Measurements from ENCODE around the gene MRPS26.
"Not testable (repeated sequence)": the region's sequence is repeated elsewhere in the genome, so short reads cannot be mapped to it uniquely, and the experiment has no call there.

MRPS26 gene

DNA sequence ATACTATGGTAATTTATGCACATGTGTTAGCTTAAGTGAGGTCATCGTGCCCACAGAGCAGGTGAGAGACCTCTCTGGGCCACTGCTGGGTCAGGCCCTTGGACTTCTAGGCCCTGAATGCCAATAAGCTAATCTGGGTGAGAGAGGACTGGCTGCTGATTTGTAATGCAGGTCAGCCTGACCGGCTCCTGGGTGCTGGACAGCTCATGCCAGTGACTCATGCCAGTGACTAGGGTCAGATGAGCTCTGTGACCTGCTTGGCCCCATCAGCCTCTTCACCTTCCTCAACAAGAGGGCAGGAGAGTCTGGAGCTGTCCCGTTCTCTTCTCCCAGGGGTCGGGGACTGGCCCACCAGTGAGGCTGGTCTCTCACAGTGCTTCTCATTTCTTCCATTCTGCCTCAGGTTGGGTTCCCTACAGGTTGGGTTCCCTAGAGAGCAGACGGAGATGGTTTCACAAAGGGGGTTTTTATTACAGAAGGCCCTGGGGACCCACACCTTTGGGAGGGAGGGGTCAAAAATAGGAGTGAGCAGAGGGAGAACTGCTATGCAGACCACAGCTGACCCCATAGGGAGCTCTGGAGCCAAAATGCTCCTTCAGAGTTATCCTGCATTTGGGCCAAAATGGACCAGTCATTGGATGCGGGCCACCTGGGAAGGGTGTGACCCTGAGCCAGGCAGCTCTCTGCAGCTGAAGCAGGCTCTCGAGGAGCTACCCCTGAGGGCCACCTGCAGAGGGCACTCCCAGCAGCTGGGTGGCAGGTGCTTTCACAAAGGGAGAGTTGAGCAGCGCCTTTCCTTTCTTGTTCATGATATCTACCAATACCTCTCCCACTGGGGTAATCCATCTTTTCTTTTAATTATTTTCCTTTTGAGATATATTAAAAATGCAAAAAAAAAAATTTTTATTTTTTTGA is 23.4 kb downstream of the MRPS26 start:
- no peak overlapping the region for H3K4me3 ChIP-seq (ENCODE audit: low read depth, low read length)
- H3K9me3 ChIP-seq (ENCODE audit: control insufficient read depth, insufficient read depth, low read length) = no peaks in the 10 kb centered on the region
- H3K27me3 ChIP-seq (ENCODE audit: control insufficient read depth, insufficient read depth, low read length) = peaks cover 23% of the 10 kb centered on the region
- H3K9ac ChIP-seq (ENCODE audit: low read depth, low read length) = no peak overlapping the region
- H3K36me3 ChIP-seq (ENCODE audit: control insufficient read depth, insufficient read depth, low read length) = no peaks in the 10 kb centered on the region
- H3K4me1 ChIP-seq (ENCODE audit: control insufficient read depth, insufficient read depth, low read length) = no peaks in the 10 kb centered on the region

GRCh38 chr20:3070725-3071124 is 24.9 kb downstream of the MRPS26 start:
- no peak overlapping the region for H3K9ac ChIP-seq (ENCODE audit: low read depth, low read length)
- H3K27me3 ChIP-seq (ENCODE audit: control insufficient read depth, insufficient read depth, low read length) = peaks cover 23% of the 10 kb centered on the region
- H3K4me1 ChIP-seq (ENCODE audit: control insufficient read depth, insufficient read depth, low read length) = no peaks in the 10 kb centered on the region
- H3K4me3 ChIP-seq (ENCODE audit: low read depth, low read length) = no peak overlapping the region
- H3K36me3 ChIP-seq (ENCODE audit: control insufficient read depth, insufficient read depth, low read length) = no peaks in the 10 kb centered on the region
- no peaks in the 10 kb centered on the region for H3K9me3 ChIP-seq (ENCODE audit: control insufficient read depth, insufficient read depth, low read length)

GRCh38 chr20:3071266-3071609 is 25.4 kb downstream of the MRPS26 start:
- peak overlapping the region; percentile 41 for H3K4me3 ChIP-seq (ENCODE audit: low read depth, low read length)
- no peaks in the 10 kb centered on the region for H3K36me3 ChIP-seq (ENCODE audit: control insufficient read depth, insufficient read depth, low read length)
- H3K9me3 ChIP-seq (ENCODE audit: control insufficient read depth, insufficient read depth, low read length) = no peaks in the 10 kb centered on the region
- H3K27me3 ChIP-seq (ENCODE audit: control insufficient read depth, insufficient read depth, low read length) = peaks cover 23% of the 10 kb centered on the region
- H3K9ac ChIP-seq (ENCODE audit: low read depth, low read length) = no peak overlapping the region
- H3K4me1 ChIP-seq (ENCODE audit: control insufficient read depth, insufficient read depth, low read length) = no peaks in the 10 kb centered on the region

DNA sequence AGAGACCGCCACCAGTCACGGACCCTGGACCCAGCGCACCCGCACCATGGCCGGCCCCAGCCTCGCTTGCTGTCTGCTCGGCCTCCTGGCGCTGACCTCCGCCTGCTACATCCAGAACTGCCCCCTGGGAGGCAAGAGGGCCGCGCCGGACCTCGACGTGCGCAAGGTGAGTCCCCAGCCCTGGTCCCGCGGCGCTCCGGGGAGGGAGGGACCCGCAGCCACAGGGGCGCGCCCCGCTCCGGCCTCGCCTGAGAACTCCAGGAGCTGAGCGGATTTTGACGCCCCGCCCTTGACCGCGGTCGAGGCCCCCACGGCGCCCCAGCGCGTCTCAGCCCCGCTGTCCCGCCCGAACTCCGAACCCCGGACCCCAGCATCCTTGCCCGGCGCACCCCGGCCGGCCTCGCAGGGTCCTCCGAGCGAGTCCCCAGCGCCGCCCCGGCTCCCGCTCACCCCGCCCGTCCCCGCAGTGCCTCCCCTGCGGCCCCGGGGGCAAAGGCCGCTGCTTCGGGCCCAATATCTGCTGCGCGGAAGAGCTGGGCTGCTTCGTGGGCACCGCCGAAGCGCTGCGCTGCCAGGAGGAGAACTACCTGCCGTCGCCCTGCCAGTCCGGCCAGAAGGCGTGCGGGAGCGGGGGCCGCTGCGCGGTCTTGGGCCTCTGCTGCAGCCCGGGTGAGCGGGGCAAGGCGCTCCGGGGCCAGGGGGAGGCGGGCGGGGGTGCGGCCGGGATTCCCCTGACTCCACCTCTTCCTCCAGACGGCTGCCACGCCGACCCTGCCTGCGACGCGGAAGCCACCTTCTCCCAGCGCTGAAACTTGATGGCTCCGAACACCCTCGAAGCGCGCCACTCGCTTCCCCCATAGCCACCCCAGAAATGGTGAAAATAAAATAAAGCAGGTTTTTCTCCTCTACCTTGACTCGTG is 26.0 kb downstream of the MRPS26 start, which contains the start of gene OXT:
Gene OXT (plus strand): TSS at position 11 of the 920 bp plus-strand sequence. CDS start 36 bp downstream, at position 47.
- H3K9me3 ChIP-seq (ENCODE audit: control insufficient read depth, insufficient read depth, low read length) = no peaks in the 10 kb centered on the region
- H3K4me3 ChIP-seq (ENCODE audit: low read depth, low read length) = peak within 1 kb of the TSS; percentile 41
- H3K9ac ChIP-seq (ENCODE audit: low read depth, low read length) = no peak within 1 kb of the TSS
- no peaks in the 10 kb centered on the region for H3K4me1 ChIP-seq (ENCODE audit: control insufficient read depth, insufficient read depth, low read length)
- H3K27me3 ChIP-seq (ENCODE audit: control insufficient read depth, insufficient read depth, low read length) = peaks cover 23% of the 10 kb centered on the region
- no peaks in the 10 kb centered on the region for H3K36me3 ChIP-seq (ENCODE audit: control insufficient read depth, insufficient read depth, low read length)

GRCh38 chr20:3072530-3073250 is 26.8 kb downstream of the MRPS26 start:
- Histone ChIP-seq H3K27me3 (ENCODE audit: control insufficient read depth, insufficient read depth, low read length) (peaks cover 23% of the 10 kb centered on the region), H3K9me3 (ENCODE audit: control insufficient read depth, insufficient read depth, low read length) (no peaks in the 10 kb centered on the region), H3K36me3 (ENCODE audit: control insufficient read depth, insufficient read depth, low read length) (no peaks in the 10 kb centered on the region), H3K9ac (ENCODE audit: low read depth, low read length) (no peak overlapping the region), H3K4me3 (ENCODE audit: low read depth, low read length) (peak overlapping the region; percentile 41), H3K4me1 (ENCODE audit: control insufficient read depth, insufficient read depth, low read length) (no peaks in the 10 kb centered on the region)

DNA sequence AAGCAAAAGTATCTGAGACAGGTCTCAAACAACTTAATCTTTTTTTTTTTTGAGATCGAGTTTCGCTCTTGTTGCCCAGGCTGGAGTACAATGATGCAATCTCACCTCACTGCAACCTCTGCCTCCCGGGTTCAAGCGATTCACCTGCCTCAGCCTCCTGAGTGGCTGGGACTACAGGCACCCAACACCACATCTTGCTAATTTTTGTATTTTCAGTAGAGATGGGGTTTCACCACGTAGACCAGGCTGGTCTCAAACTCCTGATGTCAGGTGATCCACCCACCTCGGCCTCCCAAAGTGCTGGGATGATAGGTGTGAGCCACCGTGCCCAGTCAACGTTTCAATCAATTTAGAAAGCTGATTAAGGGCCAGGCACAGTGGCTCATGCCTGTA is 27.4 kb downstream of the MRPS26 start:
- H3K27me3 ChIP-seq (ENCODE audit: control insufficient read depth, insufficient read depth, low read length) = peaks cover 23% of the 10 kb centered on the region
- not testable (repeated sequence) for H3K4me3 ChIP-seq (ENCODE audit: low read depth, low read length); H3K9me3 ChIP-seq (ENCODE audit: control insufficient read depth, insufficient read depth, low read length); H3K36me3 ChIP-seq (ENCODE audit: control insufficient read depth, insufficient read depth, low read length); H3K9ac ChIP-seq (ENCODE audit: low read depth, low read length); H3K4me1 ChIP-seq (ENCODE audit: control insufficient read depth, insufficient read depth, low read length)

DNA sequence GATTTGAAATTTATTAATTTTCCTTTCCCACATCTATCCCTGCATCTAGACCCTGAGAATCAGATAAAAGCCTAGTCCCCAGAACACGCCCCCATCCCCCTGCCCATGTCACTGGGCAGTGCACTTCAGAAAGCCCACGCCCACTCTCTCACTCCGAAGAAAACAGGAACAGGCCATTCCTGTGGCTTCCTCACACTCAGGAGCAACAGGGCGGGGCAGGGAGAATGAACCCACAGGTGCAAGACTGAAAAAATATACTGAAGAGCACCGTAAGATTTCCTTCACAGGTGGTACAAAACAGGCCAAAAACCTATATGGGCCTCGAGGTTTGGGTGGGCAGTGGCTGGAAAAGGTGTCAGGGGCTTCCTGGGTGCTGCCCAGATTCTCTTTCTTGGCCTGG is 29.0 kb downstream of the MRPS26 start:
- no peak overlapping the region for H3K9ac ChIP-seq (ENCODE audit: low read depth, low read length)
- peaks cover 30% of the 10 kb centered on the region for H3K27me3 ChIP-seq (ENCODE audit: control insufficient read depth, insufficient read depth, low read length)
- no peaks in the 10 kb centered on the region for H3K4me1 ChIP-seq (ENCODE audit: control insufficient read depth, insufficient read depth, low read length)
- no peaks in the 10 kb centered on the region for H3K9me3 ChIP-seq (ENCODE audit: control insufficient read depth, insufficient read depth, low read length)
- H3K36me3 ChIP-seq (ENCODE audit: control insufficient read depth, insufficient read depth, low read length) = no peaks in the 10 kb centered on the region
- no peak overlapping the region for H3K4me3 ChIP-seq (ENCODE audit: low read depth, low read length)

DNA sequence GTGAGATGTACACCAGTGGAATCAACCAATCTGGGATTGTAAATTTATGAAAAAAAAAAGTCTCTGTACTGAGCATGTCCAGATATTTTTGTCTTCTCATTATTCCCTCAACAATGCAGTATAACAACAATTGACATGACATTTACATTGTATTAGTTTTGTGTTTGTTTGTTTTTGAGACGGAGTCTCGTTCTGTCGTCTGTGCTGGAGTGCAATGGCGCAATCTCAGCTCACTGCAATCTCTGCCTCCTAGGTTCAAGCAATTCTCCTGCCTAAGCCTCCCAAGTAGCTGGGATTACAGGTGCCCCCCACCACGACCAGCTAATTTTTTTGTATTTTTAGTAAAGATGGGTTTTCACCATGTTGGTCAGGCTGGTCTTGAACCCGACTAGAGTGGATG is 29.5 kb downstream of the MRPS26 start:
- not testable (repeated sequence) for H3K4me1 ChIP-seq (ENCODE audit: control insufficient read depth, insufficient read depth, low read length); H3K9ac ChIP-seq (ENCODE audit: low read depth, low read length); H3K4me3 ChIP-seq (ENCODE audit: low read depth, low read length); H3K9me3 ChIP-seq (ENCODE audit: control insufficient read depth, insufficient read depth, low read length); H3K36me3 ChIP-seq (ENCODE audit: control insufficient read depth, insufficient read depth, low read length)
- peaks cover 32% of the 10 kb centered on the region for H3K27me3 ChIP-seq (ENCODE audit: control insufficient read depth, insufficient read depth, low read length)

GRCh38 chr20:3077618-3078134 is 31.8 kb downstream of the MRPS26 start:
- no peak overlapping the region for H3K4me3 ChIP-seq (ENCODE audit: low read depth, low read length)
- H3K9me3 ChIP-seq (ENCODE audit: control insufficient read depth, insufficient read depth, low read length) = no peaks in the 10 kb centered on the region
- H3K27me3 ChIP-seq (ENCODE audit: control insufficient read depth, insufficient read depth, low read length) = peaks cover 38% of the 10 kb centered on the region
- H3K4me1 ChIP-seq (ENCODE audit: control insufficient read depth, insufficient read depth, low read length) = no peaks in the 10 kb centered on the region
- H3K9ac ChIP-seq (ENCODE audit: low read depth, low read length) = no peak overlapping the region
- no peaks in the 10 kb centered on the region for H3K36me3 ChIP-seq (ENCODE audit: control insufficient read depth, insufficient read depth, low read length)

- H3K4me3 ChIP-seq (ENCODE audit: low read depth, low read length) = no peak overlapping the region
- no peak overlapping the region for H3K9ac ChIP-seq (ENCODE audit: low read depth, low read length)
- peaks cover 47% of the 10 kb centered on the region for H3K27me3 ChIP-seq (ENCODE audit: control insufficient read depth, insufficient read depth, low read length)
- no peaks in the 10 kb centered on the region for H3K9me3 ChIP-seq (ENCODE audit: control insufficient read depth, insufficient read depth, low read length)
- no peaks in the 10 kb centered on the region for H3K36me3 ChIP-seq (ENCODE audit: control insufficient read depth, insufficient read depth, low read length)
- peaks cover 2% of the 10 kb centered on the region for H3K4me1 ChIP-seq (ENCODE audit: control insufficient read depth, insufficient read depth, low read length)
Observed at GRCh38 chr20:3080939-3081388, 35.1 kb downstream of the MRPS26 start.

GRCh38 chr20:3081641-3082040 is 35.8 kb downstream of the MRPS26 start:
- Histone ChIP-seq H3K9ac (ENCODE audit: low read depth, low read length) (no peak overlapping the region), H3K36me3 (ENCODE audit: control insufficient read depth, insufficient read depth, low read length) (no peaks in the 10 kb centered on the region), H3K4me1 (ENCODE audit: control insufficient read depth, insufficient read depth, low read length) (peaks cover 2% of the 10 kb centered on the region), H3K9me3 (ENCODE audit: control insufficient read depth, insufficient read depth, low read length) (no peaks in the 10 kb centered on the region), H3K27me3 (ENCODE audit: control insufficient read depth, insufficient read depth, low read length) (peaks cover 47% of the 10 kb centered on the region), H3K4me3 (ENCODE audit: low read depth, low read length) (peak overlapping the region; percentile 52)
